Measurements from ENCODE around the gene MEX3C.

Gene MEX3C

GRCh38 chr18:51170664-51171063, 26.8 kb downstream of the MEX3C start:
- no peak for DNase-seq
- H3K36me3 ChIP-seq (ENCODE audit: control insufficient read depth, insufficient read depth, low read length): peaks cover 4% of the 10 kb centered on the region
- no peaks in the 10 kb centered on the region for H3K4me1 ChIP-seq (ENCODE audit: control insufficient read depth, insufficient read depth, low read length, poor library complexity, severe bottlenecking)
- H3K9me3 ChIP-seq (ENCODE audit: control insufficient read depth, low read length): no peaks in the 10 kb centered on the region
- no peak overlapping the region for H3K4me3 ChIP-seq (ENCODE audit: insufficient read depth, low read depth, low read length, poor library complexity, severe bottlenecking)
- H3K27me3 ChIP-seq (replicated peaks; ENCODE audit: control insufficient read depth, insufficient read depth, low read length, poor library complexity, severe bottlenecking): no peaks in the 10 kb centered on the region
- no peak overlapping the region for H3K27ac ChIP-seq (ENCODE audit: insufficient read depth, low read length, poor library complexity, severe bottlenecking)

- H3K4me3 ChIP-seq (ENCODE audit: insufficient read depth, low read depth, low read length, poor library complexity, severe bottlenecking): no peak overlapping the region
- H3K27ac ChIP-seq (ENCODE audit: insufficient read depth, low read length, poor library complexity, severe bottlenecking): no peak overlapping the region
- H3K4me1 ChIP-seq (ENCODE audit: control insufficient read depth, insufficient read depth, low read length, poor library complexity, severe bottlenecking): no peaks in the 10 kb centered on the region
- no peak for DNase-seq
- peaks cover 4% of the 10 kb centered on the region for H3K36me3 ChIP-seq (ENCODE audit: control insufficient read depth, insufficient read depth, low read length)
- H3K9me3 ChIP-seq (ENCODE audit: control insufficient read depth, low read length): no peaks in the 10 kb centered on the region
- no peaks in the 10 kb centered on the region for H3K27me3 ChIP-seq (replicated peaks; ENCODE audit: control insufficient read depth, insufficient read depth, low read length, poor library complexity, severe bottlenecking)
Measured at GRCh38 chr18:51169731-51170130, 27.8 kb downstream of the MEX3C start.

GRCh38 chr18:51168960-51169662, 28.4 kb downstream of the MEX3C start:
- H3K4me3 ChIP-seq (ENCODE audit: insufficient read depth, low read depth, low read length, poor library complexity, severe bottlenecking): no peak overlapping the region
- no peaks in the 10 kb centered on the region for H3K9me3 ChIP-seq (ENCODE audit: control insufficient read depth, low read length)
- H3K36me3 ChIP-seq (ENCODE audit: control insufficient read depth, insufficient read depth, low read length): peaks cover 4% of the 10 kb centered on the region
- no peaks in the 10 kb centered on the region for H3K27me3 ChIP-seq (replicated peaks; ENCODE audit: control insufficient read depth, insufficient read depth, low read length, poor library complexity, severe bottlenecking)
- no peak for DNase-seq
- H3K4me1 ChIP-seq (ENCODE audit: control insufficient read depth, insufficient read depth, low read length, poor library complexity, severe bottlenecking): no peaks in the 10 kb centered on the region
- H3K27ac ChIP-seq (ENCODE audit: insufficient read depth, low read length, poor library complexity, severe bottlenecking): no peak overlapping the region

DNA sequence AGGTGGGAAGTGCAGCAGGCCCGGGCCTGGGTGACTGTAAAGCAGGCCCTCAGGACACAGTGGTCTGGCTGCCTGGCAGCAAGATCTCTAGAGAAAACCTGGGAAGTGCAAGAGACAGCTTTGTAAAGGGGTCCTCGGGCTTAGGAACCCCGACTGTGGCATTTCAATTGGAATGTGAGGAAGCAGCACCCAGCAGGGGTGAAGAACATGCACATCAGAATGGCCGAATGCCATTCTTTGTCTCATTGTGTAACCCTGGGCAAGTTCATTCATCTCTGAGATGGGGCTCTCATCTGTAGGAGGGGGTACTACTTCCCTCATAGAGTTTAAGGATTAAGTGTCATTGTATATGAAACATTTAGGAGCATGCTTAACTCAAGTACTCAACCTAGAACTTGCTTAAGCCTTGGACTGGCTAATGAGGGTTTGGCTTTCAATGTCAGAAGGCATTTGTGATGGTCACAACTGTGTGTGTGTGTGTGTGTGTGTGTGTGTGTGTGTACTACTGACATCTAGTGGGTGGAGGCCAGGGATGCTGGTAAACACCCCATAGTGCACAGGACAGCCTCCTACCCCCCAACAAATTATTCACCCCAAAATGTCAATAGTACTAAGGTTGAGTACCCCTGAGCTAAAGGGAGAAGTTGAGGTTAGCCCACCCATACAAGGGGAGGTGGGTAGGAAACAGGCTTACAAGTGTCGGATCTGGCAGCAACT, 29.3 kb downstream of the MEX3C start:
- Histone ChIP-seq H3K36me3 (ENCODE audit: control insufficient read depth, insufficient read depth, low read length) (no peaks in the 10 kb centered on the region), H3K9me3 (ENCODE audit: control insufficient read depth, low read length) (no peaks in the 10 kb centered on the region), H3K27ac (ENCODE audit: insufficient read depth, low read length, poor library complexity, severe bottlenecking) (no peak overlapping the region), H3K27me3 (replicated peaks; ENCODE audit: control insufficient read depth, insufficient read depth, low read length, poor library complexity, severe bottlenecking) (no peaks in the 10 kb centered on the region), H3K4me3 (ENCODE audit: insufficient read depth, low read depth, low read length, poor library complexity, severe bottlenecking) (no peak overlapping the region), H3K4me1 (ENCODE audit: control insufficient read depth, insufficient read depth, low read length, poor library complexity, severe bottlenecking) (no peaks in the 10 kb centered on the region)
- no peak for DNase-seq

GRCh38 chr18:51165296-51165695, 32.2 kb downstream of the MEX3C start:
- Histone ChIP-seq H3K27me3 (replicated peaks; ENCODE audit: control insufficient read depth, insufficient read depth, low read length, poor library complexity, severe bottlenecking) (no peaks in the 10 kb centered on the region), H3K4me1 (ENCODE audit: control insufficient read depth, insufficient read depth, low read length, poor library complexity, severe bottlenecking) (no peaks in the 10 kb centered on the region), H3K27ac (ENCODE audit: insufficient read depth, low read length, poor library complexity, severe bottlenecking) (no peak overlapping the region), H3K36me3 (ENCODE audit: control insufficient read depth, insufficient read depth, low read length) (no peaks in the 10 kb centered on the region), H3K4me3 (ENCODE audit: insufficient read depth, low read depth, low read length, poor library complexity, severe bottlenecking) (no peak overlapping the region), H3K9me3 (ENCODE audit: control insufficient read depth, low read length) (no peaks in the 10 kb centered on the region)
- DNase-seq: no peak

GRCh38 chr18:51164761-51165281, 32.7 kb downstream of the MEX3C start:
- H3K4me1 ChIP-seq (ENCODE audit: control insufficient read depth, insufficient read depth, low read length, poor library complexity, severe bottlenecking): no peaks in the 10 kb centered on the region
- no peaks in the 10 kb centered on the region for H3K36me3 ChIP-seq (ENCODE audit: control insufficient read depth, insufficient read depth, low read length)
- DNase-seq: no peak
- no peaks in the 10 kb centered on the region for H3K27me3 ChIP-seq (replicated peaks; ENCODE audit: control insufficient read depth, insufficient read depth, low read length, poor library complexity, severe bottlenecking)
- H3K9me3 ChIP-seq (ENCODE audit: control insufficient read depth, low read length): no peaks in the 10 kb centered on the region
- H3K4me3 ChIP-seq (ENCODE audit: insufficient read depth, low read depth, low read length, poor library complexity, severe bottlenecking): no peak overlapping the region
- H3K27ac ChIP-seq (ENCODE audit: insufficient read depth, low read length, poor library complexity, severe bottlenecking): no peak overlapping the region

DNA sequence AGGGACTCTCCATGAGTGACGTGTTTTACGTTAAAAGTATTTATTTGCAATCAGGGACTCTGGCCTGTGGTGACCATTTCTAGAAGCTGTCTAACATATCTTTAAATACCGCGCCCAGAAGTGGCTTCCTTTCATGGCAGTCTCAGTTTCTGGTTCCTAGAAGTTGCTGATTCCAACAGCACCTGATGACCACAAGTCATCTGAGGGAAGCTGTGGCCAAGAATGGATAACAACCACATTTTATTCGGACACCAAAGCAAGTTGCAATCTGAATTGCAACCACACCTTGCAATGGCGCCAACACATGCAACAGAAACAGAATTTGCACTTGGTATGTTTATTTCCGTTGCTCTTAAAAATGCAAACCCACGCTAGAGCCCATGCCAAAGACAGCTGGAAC, 33.1 kb downstream of the MEX3C start:
- no peak overlapping the region for H3K4me3 ChIP-seq (ENCODE audit: insufficient read depth, low read depth, low read length, poor library complexity, severe bottlenecking)
- H3K36me3 ChIP-seq (ENCODE audit: control insufficient read depth, insufficient read depth, low read length): no peaks in the 10 kb centered on the region
- no peaks in the 10 kb centered on the region for H3K9me3 ChIP-seq (ENCODE audit: control insufficient read depth, low read length)
- no peaks in the 10 kb centered on the region for H3K27me3 ChIP-seq (replicated peaks; ENCODE audit: control insufficient read depth, insufficient read depth, low read length, poor library complexity, severe bottlenecking)
- no peaks in the 10 kb centered on the region for H3K4me1 ChIP-seq (ENCODE audit: control insufficient read depth, insufficient read depth, low read length, poor library complexity, severe bottlenecking)
- no peak for DNase-seq
- no peak overlapping the region for H3K27ac ChIP-seq (ENCODE audit: insufficient read depth, low read length, poor library complexity, severe bottlenecking)

GRCh38 chr18:51163543-51163942, 33.9 kb downstream of the MEX3C start:
- DNase-seq: no peak
- no peak overlapping the region for H3K27ac ChIP-seq (ENCODE audit: insufficient read depth, low read length, poor library complexity, severe bottlenecking)
- no peaks in the 10 kb centered on the region for H3K4me1 ChIP-seq (ENCODE audit: control insufficient read depth, insufficient read depth, low read length, poor library complexity, severe bottlenecking)
- no peak overlapping the region for H3K4me3 ChIP-seq (ENCODE audit: insufficient read depth, low read depth, low read length, poor library complexity, severe bottlenecking)
- H3K36me3 ChIP-seq (ENCODE audit: control insufficient read depth, insufficient read depth, low read length): no peaks in the 10 kb centered on the region
- no peaks in the 10 kb centered on the region for H3K9me3 ChIP-seq (ENCODE audit: control insufficient read depth, low read length)
- H3K27me3 ChIP-seq (replicated peaks; ENCODE audit: control insufficient read depth, insufficient read depth, low read length, poor library complexity, severe bottlenecking): no peaks in the 10 kb centered on the region

DNA sequence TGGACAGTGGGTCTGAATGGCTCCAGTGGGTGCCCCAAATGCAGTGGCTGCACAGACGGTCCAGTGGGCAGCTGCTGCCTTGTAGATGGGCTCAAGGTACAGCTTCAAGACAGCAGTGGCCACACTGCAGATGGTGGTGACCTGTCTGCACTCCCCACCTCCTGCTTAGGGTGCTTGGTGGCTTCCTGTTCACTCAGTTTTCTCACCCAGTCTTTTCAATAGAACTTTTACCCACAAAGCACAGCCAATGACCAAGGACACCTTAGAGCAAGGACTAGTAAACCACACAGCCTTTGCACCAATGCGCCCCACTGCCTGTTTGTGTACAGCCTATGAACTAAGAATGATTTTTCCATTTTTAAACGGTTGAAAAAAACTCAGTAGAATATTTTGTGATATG, 34.9 kb downstream of the MEX3C start:
- H3K27me3 ChIP-seq (replicated peaks; ENCODE audit: control insufficient read depth, insufficient read depth, low read length, poor library complexity, severe bottlenecking): no peaks in the 10 kb centered on the region
- no peaks in the 10 kb centered on the region for H3K36me3 ChIP-seq (ENCODE audit: control insufficient read depth, insufficient read depth, low read length)
- no peaks in the 10 kb centered on the region for H3K9me3 ChIP-seq (ENCODE audit: control insufficient read depth, low read length)
- no peak for DNase-seq
- no peak overlapping the region for H3K27ac ChIP-seq (ENCODE audit: insufficient read depth, low read length, poor library complexity, severe bottlenecking)
- no peak overlapping the region for H3K4me3 ChIP-seq (ENCODE audit: insufficient read depth, low read depth, low read length, poor library complexity, severe bottlenecking)
- no peaks in the 10 kb centered on the region for H3K4me1 ChIP-seq (ENCODE audit: control insufficient read depth, insufficient read depth, low read length, poor library complexity, severe bottlenecking)

DNA sequence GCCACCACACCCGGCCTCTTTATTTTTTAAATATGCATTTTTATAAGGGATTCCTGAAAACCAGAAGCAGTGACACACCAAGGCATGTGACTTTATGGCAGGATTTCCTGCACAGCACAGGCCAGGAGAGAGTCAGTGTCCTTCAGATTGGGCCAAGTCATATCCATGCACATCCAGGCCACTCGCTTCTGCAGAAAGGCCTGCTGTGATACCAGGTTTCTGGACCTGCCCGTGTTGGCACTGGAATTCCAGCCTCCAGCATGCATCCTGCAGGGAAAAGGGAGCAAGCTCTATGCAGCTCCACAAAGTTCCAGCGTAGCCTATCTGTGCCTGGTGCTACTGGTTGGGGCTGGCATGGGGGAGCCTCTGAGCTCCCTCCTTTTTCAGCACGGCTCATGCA, 36.8 kb downstream of the MEX3C start:
- Histone ChIP-seq H3K4me3 (ENCODE audit: insufficient read depth, low read depth, low read length, poor library complexity, severe bottlenecking) (no peak overlapping the region), H3K27ac (ENCODE audit: insufficient read depth, low read length, poor library complexity, severe bottlenecking) (no peak overlapping the region), H3K9me3 (ENCODE audit: control insufficient read depth, low read length) (no peaks in the 10 kb centered on the region), H3K4me1 (ENCODE audit: control insufficient read depth, insufficient read depth, low read length, poor library complexity, severe bottlenecking) (no peaks in the 10 kb centered on the region), H3K27me3 (replicated peaks; ENCODE audit: control insufficient read depth, insufficient read depth, low read length, poor library complexity, severe bottlenecking) (no peaks in the 10 kb centered on the region), H3K36me3 (ENCODE audit: control insufficient read depth, insufficient read depth, low read length) (no peaks in the 10 kb centered on the region)
- no peak for DNase-seq

Data from effector memory CD4-positive, alpha-beta T cell (primary cell).